ENCODE data around the gene SH3PXD2A. TPM values are rescaled to one million over a fixed set of nuclear protein-coding genes. Genes with fewer than 3 reads are reported as not detected.

The SH3PXD2A gene
- total RNA-seq, 4 donors from 2014 or later: 35.0 to 54.8 (median 45.4) TPM

DNA sequence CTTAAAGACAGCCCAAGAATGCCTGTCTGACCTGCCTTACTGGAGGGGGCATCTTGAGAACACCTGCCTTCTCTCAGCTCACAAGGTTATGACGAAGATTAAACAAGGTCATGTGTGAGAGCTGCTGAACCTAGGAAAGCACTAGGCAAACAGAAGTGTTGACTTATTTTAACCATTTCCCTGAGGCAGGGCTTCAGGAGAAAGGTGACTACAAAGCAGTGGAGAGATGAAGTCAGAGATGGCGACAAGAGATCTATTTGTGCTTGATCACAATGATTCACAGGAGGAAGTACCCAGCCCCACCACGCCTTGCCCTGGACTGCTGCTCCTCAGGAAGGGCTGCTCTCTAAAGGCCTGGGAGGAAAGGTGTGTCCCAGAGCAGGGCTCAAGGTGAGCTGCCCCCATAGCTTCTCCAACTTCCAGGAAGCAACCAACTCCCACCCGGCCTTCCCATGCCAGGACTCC lies 34.9 kb upstream of the SH3PXD2A start:
- TF ChIP-seq CTCF (IDR thresholded peaks at IDR 0.05) (no peak), POLR2A (IDR thresholded peaks at IDR 0.05) (no peak)
- no peak for DNase-seq (ENCODE audit: low spot score in 2 of 2)
- H3K4me3 ChIP-seq (ENCODE audit: low read depth, poor library complexity, severe bottlenecking): no peak overlapping the region
- intact Hi-C loops (cut with DNase I; ENCODE audit: low total_unique reads): no loop called here
- WGBS, 2 donors: 57 to 60% methylated on average over 4 of the region's 4 CpGs

GRCh38 chr10:103889121-103889720 lies 33.8 kb upstream of the SH3PXD2A start:
- no peak for DNase-seq (ENCODE audit: low spot score in 2 of 2)
- no peak for TF ChIP-seq POLR2A (IDR thresholded peaks at IDR 0.05)
- TF ChIP-seq CTCF (IDR thresholded peaks at IDR 0.05): no peak
- intact Hi-C loops (cut with DNase I; ENCODE audit: low total_unique reads): loop anchor here (5.0 to 10.0 kb wide), 2 partner anchors 294 to 318 kb away; no protein-coding TSS in a partner anchor
- no peak overlapping the region for H3K4me3 ChIP-seq (ENCODE audit: low read depth, poor library complexity, severe bottlenecking)
- WGBS, 2 donors: 46 to 54% methylated on average over 2 of the region's 2 CpGs

DNA sequence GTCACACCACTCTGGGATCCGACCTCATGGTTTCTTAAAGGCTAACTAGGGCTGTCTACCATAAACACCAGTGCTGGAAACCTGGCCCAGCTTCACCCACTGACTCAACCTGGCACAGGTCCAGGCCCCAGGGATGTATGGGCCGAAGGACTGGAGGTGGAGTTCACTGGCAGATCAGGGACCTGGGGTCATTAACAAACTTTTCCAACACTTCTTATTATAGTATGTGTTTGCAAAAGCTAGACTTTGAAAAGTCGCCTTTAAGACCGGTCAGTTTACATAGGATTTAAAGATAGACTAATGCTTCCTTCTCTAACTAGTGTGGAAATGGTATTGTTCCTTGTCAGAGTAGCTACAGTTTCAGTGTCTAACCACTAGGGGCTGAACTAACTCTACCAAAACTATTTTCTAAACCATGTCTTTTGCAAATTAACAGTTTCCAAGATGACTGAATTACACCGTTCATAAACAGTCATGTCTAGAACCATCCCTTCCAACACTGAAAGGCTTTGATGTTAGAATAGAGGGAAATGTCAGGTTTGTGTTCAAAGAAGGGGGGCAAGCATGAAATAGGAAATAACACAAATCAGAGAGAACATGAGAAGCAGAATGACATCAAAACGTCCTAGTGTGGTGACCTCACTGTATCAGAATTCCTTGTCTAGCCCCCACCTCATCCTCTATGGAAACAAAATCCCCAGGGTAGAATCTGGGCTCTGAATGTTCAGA lies 32.9 kb upstream of the SH3PXD2A start:
- intact Hi-C loops (cut with DNase I; ENCODE audit: low total_unique reads): loop anchor here (5.0 to 10.0 kb wide), 2 partner anchors 293 to 319 kb away; no protein-coding TSS in a partner anchor
- peak; percentile 55 to 93 for DNase-seq (ENCODE audit: low spot score in 2 of 2)
- WGBS, 2 donors: 5% methylated on average over 6 of the region's 6 CpGs

DNA sequence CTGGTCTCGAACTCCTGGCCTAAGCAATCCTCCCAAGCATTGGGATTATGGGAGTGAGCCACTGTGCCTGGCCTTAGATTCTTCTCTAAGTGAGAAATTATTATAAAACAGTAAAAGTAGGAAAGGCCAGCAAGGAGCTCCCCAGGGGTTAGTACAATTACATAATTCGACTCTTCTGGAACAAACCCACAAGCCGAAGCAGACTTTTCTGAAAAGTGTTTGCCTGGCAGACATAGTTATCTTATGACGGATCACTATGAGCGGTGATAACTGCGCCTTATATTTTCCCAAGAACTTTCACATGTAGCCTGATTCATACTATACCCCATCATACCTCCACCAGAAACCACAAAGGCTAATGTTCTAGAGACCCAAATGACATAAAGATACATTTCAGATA lies 30.2 kb upstream of the SH3PXD2A start:
- DNase-seq (ENCODE audit: low spot score in 2 of 2): no peak
- TF ChIP-seq POLR2A (IDR thresholded peaks at IDR 0.05) (no peak), CTCF (IDR thresholded peaks at IDR 0.05) (no peak)
- intact Hi-C loops (cut with DNase I; ENCODE audit: low total_unique reads): loop anchor here (5.0 to 10.0 kb wide), 2 partner anchors 291 to 322 kb away; no protein-coding TSS in a partner anchor
- no peak overlapping the region for H3K4me3 ChIP-seq (ENCODE audit: low read depth, poor library complexity, severe bottlenecking)
- 60 to 65% methylated on average over 6 of the region's 6 CpGs for WGBS, 2 donors

More for the DNA sequence above, 32.9 kb upstream of the SH3PXD2A start:
- no peak overlapping the region for H3K4me3 ChIP-seq (ENCODE audit: low read depth, poor library complexity, severe bottlenecking)
- peak in 1 of 3 donors; percentile 80 for TF ChIP-seq CTCF (IDR thresholded peaks at IDR 0.05)
- TF ChIP-seq POLR2A (IDR thresholded peaks at IDR 0.05): no peak

DNA sequence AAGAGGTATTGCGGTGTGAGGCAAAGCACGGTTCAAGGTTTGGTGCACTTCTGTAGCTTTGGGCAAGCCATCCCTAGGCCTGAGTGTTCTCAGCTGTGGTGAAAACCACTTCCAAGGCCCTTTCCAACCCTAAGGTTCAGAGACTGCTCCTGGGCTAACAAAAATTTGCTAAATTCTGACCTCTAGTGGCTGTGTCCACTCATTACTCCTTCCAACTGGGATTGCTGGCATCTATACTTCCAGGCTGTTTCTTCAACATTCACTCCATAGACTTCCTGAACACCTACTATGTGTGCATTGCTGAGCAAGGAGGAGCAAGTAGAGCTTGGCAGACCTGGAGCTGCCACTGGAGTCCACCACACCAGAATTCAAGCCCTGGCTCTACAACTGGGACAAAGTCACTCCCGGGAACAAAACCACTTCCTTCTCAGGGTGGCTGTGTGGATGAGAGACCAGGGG lies 29.3 kb upstream of the SH3PXD2A start:
- intact Hi-C loops (cut with DNase I; ENCODE audit: low total_unique reads): loop anchor here (5.0 to 10.0 kb wide), 3 partner anchors 172 to 323 kb away; no protein-coding TSS in a partner anchor
- DNase-seq (ENCODE audit: low spot score in 2 of 2): peak in 1 of 2 donors; percentile 61
- 51 to 70% methylated on average over 3 of the region's 3 CpGs for WGBS, 2 donors
- TF ChIP-seq CTCF (IDR thresholded peaks at IDR 0.05) (peak in 1 of 3 donors; percentile 27), POLR2A (IDR thresholded peaks at IDR 0.05) (no peak)
- no peak overlapping the region for H3K4me3 ChIP-seq (ENCODE audit: low read depth, poor library complexity, severe bottlenecking)
